ENCODE measurements around the gene BEST4. TPM values are rescaled to one million over a fixed set of nuclear protein-coding genes. Genes with fewer than 3 reads are reported as not detected.

Gene BEST4
- total RNA-seq, 1 donor from 2014 or later = 0.88 TPM

- no peaks in the 10 kb centered on the region for H3K36me3 Mint-ChIP-seq (ENCODE audit: unreplicated experiment)
- H3K4me1 Mint-ChIP-seq (ENCODE audit: low read depth, unreplicated experiment) = peaks cover 21% of the 10 kb centered on the region
- no peak overlapping the region for H3K4me3 Mint-ChIP-seq (ENCODE audit: unreplicated experiment)
- H3K27me3 Mint-ChIP-seq (ENCODE audit: unreplicated experiment) = peaks cover 5% of the 10 kb centered on the region
- TF ChIP-seq CTCF (IDR thresholded peaks at IDR 0.05; ENCODE audit: partially characterized antibody, unreplicated experiment) = no peak
- peaks cover 7% of the 10 kb centered on the region for H3K9me3 Mint-ChIP-seq (ENCODE audit: unreplicated experiment)
- H3K27ac Mint-ChIP-seq (ENCODE audit: unreplicated experiment) = no peak overlapping the region
- no peak for DNase-seq
Observed at GRCh38 chr1:44780583-44781121, 7.3 kb downstream of the BEST4 start.

DNA sequence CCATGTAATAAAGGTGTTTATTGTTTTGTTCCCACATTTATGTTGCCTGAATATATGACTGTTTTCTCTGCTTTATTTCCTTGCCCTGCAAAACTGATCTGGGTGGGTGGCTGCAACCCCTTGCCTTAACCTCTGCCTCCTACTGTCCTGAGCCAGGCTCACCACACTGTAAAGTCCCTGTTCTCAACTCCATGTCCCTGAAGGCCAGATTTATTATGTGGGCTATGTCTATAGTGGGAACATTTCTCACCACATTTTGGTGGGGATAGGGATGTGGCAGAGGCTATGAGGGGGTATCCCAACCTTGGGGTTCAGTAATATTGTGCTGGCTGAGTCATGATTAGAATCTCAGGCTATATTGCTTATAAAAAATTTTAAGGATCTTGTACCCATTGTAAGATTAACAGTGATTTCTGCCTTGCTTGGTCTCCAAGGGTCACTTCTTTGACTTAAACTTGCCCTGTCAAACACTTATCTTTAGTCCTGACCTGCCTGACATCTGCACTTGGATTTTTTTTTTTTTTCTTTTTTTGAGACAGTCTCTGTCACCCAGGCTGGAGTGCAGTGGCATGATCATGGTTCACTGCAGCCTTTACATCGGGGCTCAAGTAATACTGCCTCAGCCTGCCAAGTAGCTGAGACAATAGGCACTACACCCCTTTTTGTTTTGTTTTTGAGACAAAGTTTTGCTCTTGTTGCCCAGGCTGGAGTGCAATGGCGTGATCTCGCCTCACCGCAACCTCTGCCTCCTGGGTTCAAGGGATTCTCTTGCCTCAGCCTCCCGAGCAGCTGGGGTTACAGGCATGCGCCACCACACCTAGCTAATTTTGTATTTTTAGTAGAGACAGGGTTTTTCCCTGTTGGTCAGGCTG lies 9.0 kb downstream of the BEST4 start:
- Mint-ChIP-seq H3K4me1 (ENCODE audit: low read depth, unreplicated experiment) (peaks cover 22% of the 10 kb centered on the region), H3K4me3 (ENCODE audit: unreplicated experiment) (no peak overlapping the region), H3K36me3 (ENCODE audit: unreplicated experiment) (no peaks in the 10 kb centered on the region), H3K9me3 (ENCODE audit: unreplicated experiment) (peaks cover 8% of the 10 kb centered on the region), H3K27me3 (ENCODE audit: unreplicated experiment) (peaks cover 3% of the 10 kb centered on the region), H3K27ac (ENCODE audit: unreplicated experiment) (no peak overlapping the region)
- TF ChIP-seq CTCF (IDR thresholded peaks at IDR 0.05; ENCODE audit: partially characterized antibody, unreplicated experiment) = no peak
- DNase-seq = no peak

- TF ChIP-seq CTCF (IDR thresholded peaks at IDR 0.05; ENCODE audit: partially characterized antibody, unreplicated experiment) = no peak
- Mint-ChIP-seq H3K9me3 (ENCODE audit: unreplicated experiment) (peaks cover 2% of the 10 kb centered on the region), H3K27me3 (ENCODE audit: unreplicated experiment) (no peaks in the 10 kb centered on the region), H3K4me3 (ENCODE audit: unreplicated experiment) (peak overlapping the region; percentile 94), H3K36me3 (ENCODE audit: unreplicated experiment) (no peaks in the 10 kb centered on the region), H3K27ac (ENCODE audit: unreplicated experiment) (no peak overlapping the region), H3K4me1 (ENCODE audit: low read depth, unreplicated experiment) (peaks cover 14% of the 10 kb centered on the region)
- no peak for DNase-seq
Observed at GRCh38 chr1:44777969-44778635, 9.9 kb downstream of the BEST4 start.

- peaks cover 14% of the 10 kb centered on the region for H3K4me1 Mint-ChIP-seq (ENCODE audit: low read depth, unreplicated experiment)
- no peaks in the 10 kb centered on the region for H3K36me3 Mint-ChIP-seq (ENCODE audit: unreplicated experiment)
- H3K4me3 Mint-ChIP-seq (ENCODE audit: unreplicated experiment) = peak overlapping the region; percentile 94
- no peaks in the 10 kb centered on the region for H3K27me3 Mint-ChIP-seq (ENCODE audit: unreplicated experiment)
- H3K9me3 Mint-ChIP-seq (ENCODE audit: unreplicated experiment) = peaks cover 2% of the 10 kb centered on the region
- peak overlapping the region; percentile 59 for H3K27ac Mint-ChIP-seq (ENCODE audit: unreplicated experiment)
- DNase-seq = no peak
- no peak for TF ChIP-seq CTCF (IDR thresholded peaks at IDR 0.05; ENCODE audit: partially characterized antibody, unreplicated experiment)
Observed at GRCh38 chr1:44777547-44777946, 10.4 kb downstream of the BEST4 start.

DNA sequence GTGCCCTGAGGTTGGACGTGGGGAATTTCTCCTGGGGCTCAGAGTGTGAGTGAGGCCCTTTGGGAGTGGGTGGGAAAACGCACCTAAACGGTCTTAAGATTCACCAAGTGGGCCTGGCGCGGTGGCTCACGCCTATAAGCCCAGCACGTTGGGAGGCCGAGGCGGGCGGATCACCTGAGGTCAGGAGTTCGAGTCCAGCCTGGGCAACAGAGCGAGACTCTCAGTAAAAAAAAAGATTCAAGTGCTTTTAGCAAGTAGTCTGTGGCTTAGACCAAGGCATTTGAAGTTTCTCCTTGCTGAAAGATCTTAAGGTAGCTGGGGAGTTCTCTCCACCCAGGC lies 11.3 kb downstream of the BEST4 start:
- DNase-seq = no peak
- peak overlapping the region; percentile 94 for H3K4me3 Mint-ChIP-seq (ENCODE audit: unreplicated experiment)
- H3K4me1 Mint-ChIP-seq (ENCODE audit: low read depth, unreplicated experiment) = peaks cover 14% of the 10 kb centered on the region
- H3K27me3 Mint-ChIP-seq (ENCODE audit: unreplicated experiment) = no peaks in the 10 kb centered on the region
- H3K27ac Mint-ChIP-seq (ENCODE audit: unreplicated experiment) = peak overlapping the region; percentile 84
- TF ChIP-seq CTCF (IDR thresholded peaks at IDR 0.05; ENCODE audit: partially characterized antibody, unreplicated experiment) = no peak
- H3K36me3 Mint-ChIP-seq (ENCODE audit: unreplicated experiment) = no peaks in the 10 kb centered on the region
- peaks cover 2% of the 10 kb centered on the region for H3K9me3 Mint-ChIP-seq (ENCODE audit: unreplicated experiment)

Data from glutamatergic neuron (in vitro differentiated cells).